ENCODE data around the gene NFATC3. TPM values are rescaled to one million over a fixed set of nuclear protein-coding genes. Genes with fewer than 3 reads are reported as not detected.
"Not testable (repeated sequence)": the region's sequence is repeated elsewhere in the genome, so short reads cannot be mapped to it uniquely, and the experiment has no call there.

The NFATC3 gene
- total RNA-seq, 1 donor = 52.2 TPM

DNA sequence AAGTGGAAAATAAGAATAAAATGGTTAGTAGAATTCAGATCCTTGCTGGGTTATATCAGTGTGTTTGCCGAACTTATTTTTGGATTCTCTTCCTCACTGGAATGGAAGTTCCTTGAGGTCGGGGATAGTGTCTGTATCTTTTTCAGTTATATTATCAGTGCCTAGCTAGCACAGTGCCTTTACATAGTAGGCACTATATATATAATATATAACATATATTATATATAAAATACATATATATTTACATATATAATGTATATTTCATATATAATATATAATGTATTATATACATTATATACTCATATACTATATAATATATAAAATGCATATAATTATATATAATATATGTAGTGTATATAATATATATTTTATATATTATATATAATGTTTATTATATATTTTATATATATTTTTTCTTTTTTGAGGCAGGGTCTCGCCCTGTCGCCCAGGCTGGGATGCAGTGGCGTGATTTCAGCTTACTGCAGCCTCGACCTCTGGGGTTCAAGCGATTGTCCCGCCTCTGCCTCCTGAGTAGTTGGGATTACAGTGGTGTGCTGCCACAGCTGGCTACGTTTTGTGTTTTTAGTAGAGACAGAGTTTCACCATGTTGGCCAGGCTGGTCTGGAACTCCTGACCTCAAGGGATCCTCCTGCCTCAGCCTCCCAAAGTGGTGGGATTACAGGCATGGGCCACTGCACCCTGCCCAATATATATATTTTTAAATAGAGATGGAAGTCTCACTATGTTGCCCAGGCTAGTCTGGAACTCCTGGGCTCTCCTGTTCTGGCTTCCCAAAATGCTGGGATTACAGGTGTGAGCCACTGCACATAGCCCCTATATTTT is 3.2 kb downstream of the NFATC3 start:
- DNase-seq (ENCODE audit: low read depth in 2 of 3, low spot score in 2 of 3) = no peak

DNA sequence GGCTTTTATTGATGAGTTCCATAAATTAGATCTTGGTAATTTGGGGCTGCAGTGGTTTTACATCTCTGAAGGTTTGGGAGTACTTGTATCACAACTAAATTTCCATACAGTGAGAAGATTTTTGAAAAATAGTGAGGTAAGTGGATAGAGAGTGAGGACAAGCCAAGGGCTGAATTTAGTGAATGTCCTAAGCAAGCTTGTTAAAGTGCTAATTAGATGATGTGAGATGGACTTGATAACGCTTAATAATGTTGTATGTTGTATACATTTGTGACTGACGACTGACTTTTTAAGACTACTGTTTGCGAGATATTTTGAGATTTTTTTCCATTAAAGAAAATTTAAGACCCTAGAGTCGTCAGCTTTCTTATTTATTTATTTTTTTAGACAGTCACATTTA is 3.9 kb downstream of the NFATC3 start:
- DNase-seq (ENCODE audit: low read depth in 2 of 3, low spot score in 2 of 3) = no peak

DNA sequence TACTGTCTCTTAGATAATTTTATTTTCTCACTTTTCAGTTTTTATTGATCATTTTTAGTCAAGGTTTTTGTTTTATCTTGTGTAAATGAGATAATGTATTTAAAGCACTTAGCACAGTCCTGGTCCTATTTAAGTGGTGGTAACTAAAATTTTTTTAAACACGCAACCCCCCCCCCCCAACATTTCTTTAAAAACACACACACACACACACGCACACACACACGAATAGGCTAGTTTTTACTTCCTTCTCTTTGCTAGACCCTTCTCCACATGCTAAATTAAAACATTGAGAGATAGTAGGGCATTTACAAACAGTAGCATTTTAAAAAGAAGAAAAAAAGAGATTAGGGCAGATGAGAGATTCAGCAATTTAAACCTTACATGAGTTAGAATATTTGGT is 5.0 kb downstream of the NFATC3 start:
- peak in 2 of 3 donors; percentile 52 to 69 for DNase-seq (ENCODE audit: low read depth in 2 of 3, low spot score in 2 of 3)

DNA sequence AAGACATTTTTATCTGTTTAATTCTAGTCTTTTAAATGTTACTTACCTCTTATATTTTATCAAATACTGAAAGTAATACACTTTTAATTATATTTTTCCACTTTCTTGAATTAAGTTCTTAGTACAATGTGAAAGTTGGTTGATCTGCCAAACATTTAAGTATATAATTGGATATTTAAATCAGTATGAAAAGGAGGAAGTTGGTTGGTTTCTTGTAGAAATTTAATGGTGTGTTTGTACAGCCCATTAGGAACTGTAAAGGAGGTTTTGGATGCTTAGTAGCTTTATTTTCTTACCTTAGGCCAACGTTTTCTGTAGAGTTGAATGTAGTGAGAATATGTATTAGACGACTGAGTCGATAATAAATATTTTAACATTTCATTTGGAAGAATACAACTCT is 5.4 kb downstream of the NFATC3 start:
- DNase-seq (ENCODE audit: low read depth in 2 of 3, low spot score in 2 of 3) = peak in 1 of 3 donors; percentile 31

DNA sequence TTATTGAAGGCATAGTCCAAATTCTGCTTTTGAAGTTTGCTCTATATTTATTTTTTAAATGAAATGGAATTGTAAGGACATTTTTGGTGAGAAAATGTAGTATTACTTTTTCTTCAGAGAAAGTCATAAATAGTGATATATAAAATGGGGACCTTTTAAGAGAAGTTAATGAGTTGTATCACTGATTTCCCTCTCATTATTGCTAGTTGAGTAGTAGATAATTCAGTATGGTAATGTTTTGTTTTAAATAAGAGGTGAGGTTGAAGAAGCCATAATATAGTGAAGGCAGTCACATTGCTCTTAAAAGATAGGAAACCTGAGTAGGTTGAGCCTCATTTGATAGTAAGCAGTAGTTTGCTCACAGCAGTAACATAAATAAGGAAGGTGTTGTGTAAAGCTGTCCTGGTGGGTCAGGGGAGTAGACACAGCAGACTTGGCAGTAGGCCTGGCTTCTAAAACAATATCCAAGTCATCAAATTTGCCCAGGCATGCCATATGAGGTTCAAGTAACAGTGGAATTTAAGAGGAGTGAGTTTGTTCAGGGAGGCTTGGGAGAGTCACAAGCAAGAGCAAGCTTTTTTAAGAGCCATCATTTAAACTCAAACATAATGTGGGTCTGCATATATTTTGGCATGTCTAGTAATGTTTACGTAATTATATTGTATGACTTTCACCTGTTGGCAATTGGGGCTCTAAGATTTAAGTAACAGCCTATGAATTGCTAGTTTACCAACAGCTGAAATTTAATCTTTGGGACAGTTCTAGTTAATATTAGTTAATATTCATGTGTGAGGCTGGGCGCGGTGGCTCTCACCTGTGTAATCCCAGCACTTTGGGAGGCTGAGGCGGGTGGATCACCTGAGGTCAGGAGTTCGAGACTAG is 6.5 kb downstream of the NFATC3 start:
- no peak for DNase-seq (ENCODE audit: low read depth in 2 of 3, low spot score in 2 of 3)

DNA sequence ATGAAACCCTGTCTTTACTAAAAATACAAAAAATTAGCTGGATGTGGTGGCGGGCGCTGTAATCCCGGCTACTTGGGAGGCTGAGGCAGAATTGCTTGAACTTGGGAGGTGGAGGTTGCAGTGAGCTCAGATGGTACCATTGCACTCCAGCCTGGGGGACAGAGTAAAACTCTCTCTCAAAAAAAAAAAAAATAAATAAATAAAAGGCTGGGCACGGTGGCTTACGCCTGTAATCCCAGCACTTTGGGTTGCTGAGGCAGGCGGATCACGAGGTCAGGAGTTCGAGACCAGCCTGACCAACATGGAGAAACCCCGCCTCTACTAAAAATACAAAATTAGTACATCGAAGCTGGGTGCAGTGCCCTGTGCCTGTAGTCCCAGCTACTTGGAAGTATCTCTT is 7.1 kb downstream of the NFATC3 start:
- not testable (repeated sequence) for DNase-seq (ENCODE audit: low read depth in 2 of 3, low spot score in 2 of 3)

DNA sequence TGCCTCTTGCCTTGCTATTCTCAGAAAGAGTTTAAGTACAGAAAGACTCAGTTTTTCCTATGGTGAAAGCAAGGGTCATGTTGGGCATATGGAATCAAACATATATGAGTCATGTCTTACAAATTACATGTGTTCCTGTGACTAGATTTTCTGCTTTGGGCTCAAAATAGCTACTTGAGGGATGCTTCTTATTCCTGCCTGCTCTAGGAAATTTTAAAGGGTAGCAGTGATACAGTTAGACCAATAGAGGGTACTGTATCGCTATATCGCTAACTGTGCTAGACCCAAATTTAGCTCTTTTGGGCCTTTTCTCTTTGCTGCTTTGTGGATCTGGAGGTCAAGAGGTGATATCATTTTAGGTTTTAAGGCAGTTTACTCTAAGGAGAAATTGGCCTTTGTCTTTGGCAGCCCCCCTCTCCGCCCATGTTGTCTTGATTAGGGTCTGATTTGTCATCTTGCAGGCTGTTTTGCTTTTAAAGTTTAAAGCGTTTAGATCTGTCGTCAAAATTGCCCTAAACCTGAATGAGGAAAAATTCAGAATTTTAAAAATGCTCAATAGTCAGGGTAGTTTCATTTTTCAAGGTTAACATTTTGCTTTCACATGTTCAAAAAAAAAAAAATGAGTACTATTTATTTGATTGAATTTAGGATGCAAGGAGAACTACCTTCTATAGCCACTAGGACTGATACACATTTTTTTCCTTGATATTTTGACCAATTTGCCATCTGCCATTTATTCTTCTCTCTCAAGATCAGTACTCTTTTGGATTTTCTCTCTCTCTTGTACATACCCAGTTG is 8.8 kb downstream of the NFATC3 start:
- peak in 1 of 3 donors; percentile 50 for DNase-seq (ENCODE audit: low read depth in 2 of 3, low spot score in 2 of 3)

DNA sequence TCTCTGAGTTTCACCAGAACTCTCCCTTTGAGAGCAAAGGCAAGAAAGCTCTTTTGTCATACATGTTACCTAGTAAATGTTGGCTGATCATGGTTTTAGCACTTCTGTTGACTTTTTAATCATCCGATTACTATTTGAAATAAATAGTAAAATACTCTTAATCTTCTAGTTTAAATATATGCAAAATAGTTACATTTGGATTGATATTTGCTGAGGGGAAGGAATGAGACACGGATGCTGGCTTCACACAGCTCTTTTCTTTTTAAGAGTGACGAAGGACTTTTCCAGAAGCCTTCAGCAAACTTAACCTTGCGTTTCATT is 9.4 kb downstream of the NFATC3 start:
- DNase-seq (ENCODE audit: low read depth in 2 of 3, low spot score in 2 of 3) = no peak

DNA sequence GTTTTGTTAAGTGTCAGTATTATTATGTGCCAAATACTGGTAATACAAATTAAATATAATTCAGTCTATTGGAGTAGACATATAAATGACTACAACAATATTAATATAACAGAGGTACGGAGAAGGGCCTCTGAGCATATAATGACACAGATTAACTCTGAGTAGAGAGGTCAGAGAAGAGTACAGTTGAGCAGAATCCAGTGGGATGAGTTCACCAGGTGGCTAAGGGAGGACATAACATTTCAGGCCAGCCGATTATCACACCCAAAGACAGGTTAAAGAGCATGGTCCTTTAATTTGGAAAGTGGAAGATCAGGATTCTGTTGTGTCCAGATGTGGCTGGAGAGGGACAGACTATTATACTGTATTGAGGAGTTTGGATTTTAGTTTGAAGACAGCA is 11.3 kb downstream of the NFATC3 start:
- no peak for DNase-seq (ENCODE audit: low read depth in 2 of 3, low spot score in 2 of 3)

DNA sequence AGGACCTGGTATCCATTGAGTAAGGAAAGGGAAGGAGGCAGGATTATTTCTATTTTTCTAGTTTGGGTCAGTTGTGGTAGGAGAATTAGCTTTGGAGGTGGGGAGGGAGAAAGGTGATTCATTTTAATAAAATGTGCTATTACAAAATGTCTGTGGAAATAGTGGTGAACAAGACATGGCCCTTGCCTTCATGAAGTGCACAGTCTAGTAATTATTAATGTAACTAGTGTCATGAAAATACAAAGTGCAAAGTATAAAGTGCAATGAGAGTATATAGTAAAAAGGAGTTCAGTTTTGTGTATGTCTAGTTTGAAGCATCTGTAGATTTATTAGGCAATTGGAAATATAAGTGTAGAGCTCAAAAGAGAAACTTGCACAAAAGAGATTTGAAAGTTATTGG is 11.9 kb downstream of the NFATC3 start:
- no peak for DNase-seq (ENCODE audit: low read depth in 2 of 3, low spot score in 2 of 3)

DNA sequence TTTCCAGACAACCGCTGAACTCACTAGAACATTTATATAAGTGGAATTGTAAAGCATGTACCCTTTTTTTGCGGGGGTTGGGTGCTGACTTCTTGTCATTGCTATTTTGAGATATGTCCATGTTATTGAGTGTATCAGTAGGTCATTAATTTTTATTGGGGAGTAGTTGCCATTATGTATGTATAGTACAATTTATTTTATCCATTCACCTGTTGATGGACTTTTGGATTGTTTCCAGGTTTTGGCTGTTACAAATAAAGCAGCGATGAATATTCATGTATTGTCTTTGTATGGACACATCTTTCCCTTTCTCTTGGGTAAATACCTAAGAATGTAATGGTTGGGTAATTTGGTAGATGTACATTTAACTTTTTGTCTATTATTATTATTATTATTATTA is 12.7 kb downstream of the NFATC3 start:
- DNase-seq (ENCODE audit: low read depth in 2 of 3, low spot score in 2 of 3) = no peak

DNA sequence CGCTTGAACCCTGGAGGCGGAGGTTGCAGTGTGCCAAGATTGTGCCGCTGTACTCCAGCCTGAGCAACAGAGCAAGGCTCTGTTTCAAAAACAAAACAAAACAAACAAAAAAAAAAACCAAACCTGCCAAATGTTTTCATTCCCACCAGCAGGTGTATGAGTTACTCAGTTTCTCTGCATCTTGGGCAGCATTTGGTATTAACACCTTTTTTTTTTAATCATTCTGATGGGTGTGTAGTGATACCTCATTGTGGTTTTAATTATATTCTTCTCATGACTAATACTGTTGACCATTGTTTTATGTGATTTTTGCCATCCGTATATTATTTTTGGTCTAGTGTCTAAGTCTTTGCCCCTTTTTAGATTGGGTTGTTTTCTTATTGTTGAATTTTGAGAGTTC is 15.3 kb downstream of the NFATC3 start:
- no peak for DNase-seq (ENCODE audit: low read depth in 2 of 3, low spot score in 2 of 3)

DNA sequence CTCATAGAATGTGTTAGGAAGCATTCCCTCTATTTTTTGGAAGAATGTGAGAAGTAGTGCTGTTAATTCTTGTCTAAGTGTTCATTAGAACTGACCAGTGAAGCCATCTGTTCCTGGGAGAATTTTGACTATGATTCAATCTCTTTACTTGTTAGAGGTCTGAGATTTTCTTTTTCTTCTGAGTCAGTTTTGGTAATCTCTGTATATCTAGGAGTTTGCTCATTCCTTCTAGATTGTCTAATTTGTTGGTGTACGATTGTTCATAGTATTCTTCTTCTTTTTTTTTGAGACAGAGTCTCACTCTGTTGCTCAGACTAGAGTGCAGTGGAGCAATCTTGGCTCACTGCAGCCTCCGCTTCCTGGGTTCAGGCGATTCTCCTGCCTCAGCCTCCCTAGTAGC is 20.4 kb downstream of the NFATC3 start:
- DNase-seq (ENCODE audit: low read depth in 2 of 3, low spot score in 2 of 3) = no peak

DNA sequence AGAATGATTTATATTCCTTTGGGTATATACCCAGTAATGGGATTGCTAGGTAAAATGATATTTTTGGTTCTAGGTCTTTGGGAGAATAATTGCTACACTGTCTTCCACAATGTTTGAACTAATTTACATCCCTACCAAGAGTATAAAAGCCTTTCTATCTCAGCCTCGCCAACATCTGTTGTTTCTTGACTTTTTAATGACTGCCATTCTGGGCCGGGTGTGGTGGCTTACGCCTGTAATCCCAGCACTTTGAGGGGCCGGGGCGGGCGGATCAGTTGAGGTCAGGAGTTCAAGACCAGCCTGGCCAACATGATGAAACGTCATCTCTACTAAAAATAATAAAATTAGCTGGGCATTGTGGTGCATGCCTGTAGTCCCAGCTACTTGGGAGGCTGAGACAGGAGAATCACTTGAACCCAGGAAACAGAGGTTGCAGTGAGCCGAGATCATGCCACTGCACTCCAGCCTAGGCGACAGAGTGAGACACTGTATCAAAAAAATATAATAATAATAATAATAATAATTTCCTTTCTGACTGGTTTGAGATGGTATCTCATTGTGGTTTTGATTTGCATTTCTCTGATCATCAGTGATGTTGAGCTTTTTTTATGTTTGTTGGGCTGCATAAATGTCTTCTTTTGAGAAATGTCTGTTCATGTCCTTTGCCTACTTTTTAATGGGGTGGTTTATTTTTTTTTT is 22.2 kb downstream of the NFATC3 start:
- DNase-seq (ENCODE audit: low read depth in 2 of 3, low spot score in 2 of 3) = not testable (repeated sequence)

DNA sequence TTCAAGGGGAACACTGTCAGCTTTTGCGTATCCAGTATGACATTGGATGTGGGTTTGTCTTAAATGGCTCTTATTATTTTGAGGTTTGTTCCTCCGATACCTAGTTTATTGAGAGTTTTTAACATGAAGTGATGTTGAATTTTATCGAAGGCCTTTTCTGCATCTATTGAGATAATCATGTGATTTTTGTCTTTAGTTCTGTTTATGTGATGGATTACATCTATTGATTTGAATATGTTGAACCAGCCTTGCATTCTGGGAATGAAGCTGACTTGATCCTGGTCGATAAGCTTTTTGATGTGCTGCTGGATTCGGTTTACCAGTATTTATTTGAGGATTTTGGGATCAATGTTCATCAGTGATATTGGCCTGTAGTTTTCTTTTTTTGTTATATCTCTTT is 24.0 kb downstream of the NFATC3 start:
- DNase-seq (ENCODE audit: low read depth in 2 of 3, low spot score in 2 of 3) = not testable (repeated sequence)

DNA sequence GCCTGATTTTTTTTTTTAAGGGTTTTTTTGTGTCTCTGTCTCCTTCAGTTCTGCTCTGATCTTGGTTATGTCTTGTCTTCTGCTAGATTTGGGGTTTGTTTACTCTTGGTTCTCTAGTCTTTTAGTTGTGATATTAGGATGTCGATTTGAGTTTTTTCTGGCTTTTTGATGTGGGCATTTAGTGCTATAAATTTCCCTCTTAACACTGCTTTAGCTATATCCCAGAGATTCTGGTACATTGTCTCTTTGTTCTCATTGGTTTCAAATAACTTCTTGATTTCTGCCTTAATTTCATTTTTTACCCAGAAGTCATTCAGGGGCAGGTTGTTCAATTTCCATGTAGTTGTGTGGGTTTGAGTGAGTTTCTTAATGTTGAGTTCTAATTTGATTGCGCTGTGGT is 25.4 kb downstream of the NFATC3 start:
- not testable (repeated sequence) for DNase-seq (ENCODE audit: low read depth in 2 of 3, low spot score in 2 of 3)

DNA sequence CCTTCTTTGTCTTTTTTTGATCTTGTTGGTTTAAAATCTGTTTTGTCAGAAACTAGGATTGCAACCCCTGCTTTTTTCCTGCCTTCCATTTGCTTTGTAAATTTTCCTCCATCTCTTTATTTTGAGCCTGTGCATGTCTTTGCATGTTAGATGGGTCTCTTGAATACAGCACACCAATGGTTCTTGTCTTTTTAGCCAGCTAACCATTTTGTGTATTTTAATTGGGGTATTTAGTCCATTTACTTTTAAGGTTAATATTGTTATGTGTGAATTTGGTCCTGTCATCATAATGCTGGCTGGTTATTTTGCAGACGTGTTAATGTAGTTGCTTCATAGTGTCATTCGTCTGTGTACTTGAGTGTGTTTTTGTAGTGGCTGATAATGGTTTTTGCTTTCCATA is 26.2 kb downstream of the NFATC3 start:
- DNase-seq (ENCODE audit: low read depth in 2 of 3, low spot score in 2 of 3) = no peak

DNA sequence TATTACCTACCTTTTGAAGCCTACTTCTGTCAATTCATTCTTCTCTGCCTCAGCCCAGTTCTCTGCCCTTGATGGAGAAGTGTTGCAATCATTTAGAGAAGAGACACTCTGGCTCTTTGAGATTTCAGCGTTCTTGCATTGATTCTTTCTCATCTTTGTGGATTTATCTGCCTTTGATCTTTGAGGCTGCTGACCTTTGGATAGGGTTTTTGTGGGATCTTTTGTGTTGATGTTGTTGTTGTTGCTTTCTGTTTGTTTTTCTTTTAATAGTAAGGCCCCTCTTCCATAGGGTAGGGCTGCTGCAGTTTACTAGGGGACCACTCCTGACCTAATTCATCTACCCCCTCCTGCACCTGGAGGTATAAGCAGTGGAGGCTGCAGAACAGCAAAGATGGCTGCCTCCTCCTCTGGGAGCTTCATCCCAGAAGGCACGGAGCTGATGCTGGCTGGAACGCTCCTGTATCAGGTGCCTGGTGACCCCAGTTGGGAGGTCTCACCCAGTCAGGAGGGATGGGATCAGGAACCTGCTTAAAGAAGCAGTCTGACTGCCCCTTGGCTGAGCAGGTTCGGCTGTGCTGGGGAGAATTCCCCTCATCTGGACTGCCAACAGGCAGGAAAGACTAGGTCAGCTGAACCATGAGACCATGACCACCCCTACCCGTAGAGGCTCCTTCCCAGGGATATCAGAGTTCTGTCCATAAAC is 28.0 kb downstream of the NFATC3 start:
- DNase-seq (ENCODE audit: low read depth in 2 of 3, low spot score in 2 of 3) = no peak

DNA sequence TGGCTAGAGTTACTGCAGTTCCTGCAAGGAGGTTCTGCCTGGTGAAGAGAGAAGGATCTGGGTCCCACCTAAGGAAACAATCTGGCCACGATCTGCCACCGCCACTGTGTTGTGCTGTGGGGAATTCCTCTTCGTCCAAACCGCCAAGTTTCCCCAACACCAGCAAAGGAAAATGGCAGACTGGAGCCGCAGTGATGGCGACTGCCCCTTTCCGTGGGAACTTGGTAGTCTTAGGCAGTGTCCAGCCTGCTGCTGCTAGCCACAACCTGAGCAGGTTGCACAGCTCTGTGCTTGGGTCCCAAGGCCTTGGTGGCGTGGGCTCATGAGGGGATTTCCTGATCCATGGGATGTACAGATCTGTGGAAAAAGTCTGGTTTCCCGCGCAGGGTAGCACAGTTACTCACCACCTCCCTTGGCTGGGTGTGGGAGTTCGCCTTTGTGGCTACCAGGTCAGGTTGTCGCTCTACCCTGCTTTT is 28.6 kb downstream of the NFATC3 start:
- no peak for DNase-seq (ENCODE audit: low read depth in 2 of 3, low spot score in 2 of 3)

DNA sequence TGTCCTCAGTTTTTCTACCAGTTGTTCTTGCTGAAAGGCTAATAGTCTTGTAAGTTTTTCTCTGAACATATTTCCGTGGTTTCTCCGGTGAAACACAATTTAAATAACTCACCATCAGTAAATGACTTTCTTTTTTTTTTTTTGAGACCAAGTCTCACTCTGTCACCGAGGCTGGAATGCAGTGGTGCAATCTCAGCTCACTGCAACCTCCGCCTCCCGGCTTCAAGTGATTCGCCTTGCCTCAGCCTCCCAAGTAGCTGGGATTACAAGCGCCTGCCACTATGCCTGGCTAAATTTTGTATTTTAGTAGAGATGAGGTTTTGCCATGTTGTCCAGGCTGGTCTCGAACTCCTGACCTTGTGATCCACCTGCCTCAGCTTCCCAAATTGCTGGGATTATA is 29.8 kb downstream of the NFATC3 start:
- DNase-seq (ENCODE audit: low read depth in 2 of 3, low spot score in 2 of 3) = not testable (repeated sequence)

Measured in hematopoietic multipotent progenitor cell (in vitro differentiated cells).